Measurements from ENCODE around the gene C17orf107.

- TF ChIP-seq GATA2 (IDR thresholded peaks at IDR 0.05; ENCODE audit: low read depth, low read length) (no peak), GATA3 (IDR thresholded peaks at IDR 0.05; ENCODE audit: low read depth, low read length) (no peak)
Measured at GRCh38 chr17:4937553-4937952, 38.2 kb downstream of the C17orf107 start.
